Stimulated activated CD4-positive, alpha-beta T cell treated with anti-CD3 and anti-CD28 coated beads, TNF-alpha, amount 100 ng/mL, for 24 hours (primary cell): ENCODE results near the gene COLEC11.
"Not testable (repeated sequence)": the region's sequence is repeated elsewhere in the genome, so short reads cannot be mapped to it uniquely, and the experiment has no call there.

Experiments used
- DNase-seq, 3 experiments: peaks; one replicate each; pipeline ENCODE4 v3.0.0-alpha.2; 2020; ENCODE audit warnings: low read depth in 3 of 3

Gene COLEC11

GRCh38 chr2:3594493-3595281 is at the start of gene COLEC11:
Gene COLEC11 (plus strand): TSS chr2:3595112. CDS start chr2:3604341, 9,229 bp downstream.
- DNase-seq, result no peak

- no peak for DNase-seq
These were observed 49.0 kb upstream of the COLEC11 start for GRCh38 chr2:3545788-3546478.

GRCh38 chr2:3547915-3548314 is 47.0 kb upstream of the COLEC11 start:
- DNase-seq, result no peak

- DNase-seq, result no peak
These were observed 41.0 kb upstream of the COLEC11 start for GRCh38 chr2:3553946-3554345.

GRCh38 chr2:3557639-3558204 is 37.2 kb upstream of the COLEC11 start:
- no peak for DNase-seq

GRCh38 chr2:3558205-3559014 is 36.5 kb upstream of the COLEC11 start, which contains the start of gene RNASEH1:
Gene RNASEH1 (minus strand): TSS chr2:3558333. CDS start chr2:3558260, 73 bp downstream.
- peak; percentile 98 to 99 (median 99) for DNase-seq

- DNase-seq, result no peak
These were observed 31.4 kb upstream of the COLEC11 start for GRCh38 chr2:3563521-3563976.

GRCh38 chr2:3565117-3565516 is 29.8 kb upstream of the COLEC11 start:
- no peak for DNase-seq

GRCh38 chr2:3566806-3567205 is 28.1 kb upstream of the COLEC11 start:
- DNase-seq, result no peak

- DNase-seq, result not testable (repeated sequence)
These were observed 25.3 kb upstream of the COLEC11 start for GRCh38 chr2:3569656-3570055.

GRCh38 chr2:3571284-3571683 is 23.6 kb upstream of the COLEC11 start:
- DNase-seq, result no peak

- no peak for DNase-seq
These were observed 22.3 kb upstream of the COLEC11 start for GRCh38 chr2:3572620-3573019.

- DNase-seq, result no peak
These were observed 20.8 kb upstream of the COLEC11 start for GRCh38 chr2:3574155-3574554.

- DNase-seq, result peak in 2 of 3 experiments; percentile 13 to 19
These were observed 19.2 kb upstream of the COLEC11 start for GRCh38 chr2:3575534-3576262.

- DNase-seq, result not testable (repeated sequence)
These were observed 18.7 kb upstream of the COLEC11 start for GRCh38 chr2:3576263-3576630.

GRCh38 chr2:3578987-3579386 is 15.9 kb upstream of the COLEC11 start:
- DNase-seq, result no peak

- no peak for DNase-seq
These were observed 14.5 kb upstream of the COLEC11 start for GRCh38 chr2:3580449-3580848.

- no peak for DNase-seq
These were observed 13.3 kb upstream of the COLEC11 start for GRCh38 chr2:3581367-3582262.

GRCh38 chr2:3584076-3584475 is 10.8 kb upstream of the COLEC11 start:
- no peak for DNase-seq
